AG09319 (cell line): ENCODE measurements around the gene KDM7A.
"Not testable (repeated sequence)": the region's sequence is repeated elsewhere in the genome, so short reads cannot be mapped to it uniquely, and the experiment has no call there.

Experiments used
- DNase-seq: peaks from one replicate; pipeline ENCODE4 v3.0.0-alpha.2; 2010; ENCODE audit warnings: low read depth; ENCODE audit errors: extremely low read depth
- TF ChIP-seq, protein P1 (sequence below): IDR thresholded peaks from 2 replicates; pipeline ENCODE4 v1.5.1; 2011; ENCODE audit warnings: low read depth, mild to moderate bottlenecking, inconsistent platforms, low read length, moderate library complexity

KDM7A gene

DNA sequence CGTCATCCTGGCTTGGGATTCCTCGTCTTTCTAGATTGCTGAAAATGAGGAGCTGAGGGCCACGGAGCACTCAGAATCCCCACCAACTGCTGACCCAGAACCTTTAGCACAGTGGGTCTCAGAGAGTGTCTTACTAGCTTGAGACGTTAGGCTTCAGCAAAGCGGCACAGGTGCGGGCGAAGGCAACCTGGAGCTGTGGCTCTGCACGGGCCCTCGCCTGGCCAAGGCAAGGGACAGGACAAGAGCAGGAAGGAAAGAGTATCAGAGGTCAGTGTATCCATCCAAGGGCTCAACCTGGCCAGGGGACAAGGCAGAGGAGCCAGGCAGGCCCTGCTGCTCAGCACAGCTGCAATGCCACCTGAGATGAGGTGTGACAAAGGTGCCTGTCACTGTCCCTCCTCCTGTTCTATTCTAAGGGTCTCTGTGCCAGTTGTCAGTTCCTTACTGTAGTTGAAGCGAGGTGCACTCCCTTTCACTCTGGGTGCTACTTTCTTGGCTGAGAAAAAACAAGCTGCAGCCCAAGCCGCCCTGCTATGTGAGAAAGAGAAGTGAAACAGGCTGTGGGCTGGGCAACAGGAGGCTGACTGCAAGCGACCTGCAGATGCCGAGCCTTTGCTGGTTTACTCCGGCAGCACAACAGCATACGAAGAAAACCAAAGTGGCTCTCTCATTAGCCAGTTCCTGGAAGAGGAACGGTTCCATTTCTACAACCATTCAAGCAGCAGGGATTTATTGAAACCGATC, 33.3 kb upstream of the KDM7A start:
- TF ChIP-seq, protein P1, sequence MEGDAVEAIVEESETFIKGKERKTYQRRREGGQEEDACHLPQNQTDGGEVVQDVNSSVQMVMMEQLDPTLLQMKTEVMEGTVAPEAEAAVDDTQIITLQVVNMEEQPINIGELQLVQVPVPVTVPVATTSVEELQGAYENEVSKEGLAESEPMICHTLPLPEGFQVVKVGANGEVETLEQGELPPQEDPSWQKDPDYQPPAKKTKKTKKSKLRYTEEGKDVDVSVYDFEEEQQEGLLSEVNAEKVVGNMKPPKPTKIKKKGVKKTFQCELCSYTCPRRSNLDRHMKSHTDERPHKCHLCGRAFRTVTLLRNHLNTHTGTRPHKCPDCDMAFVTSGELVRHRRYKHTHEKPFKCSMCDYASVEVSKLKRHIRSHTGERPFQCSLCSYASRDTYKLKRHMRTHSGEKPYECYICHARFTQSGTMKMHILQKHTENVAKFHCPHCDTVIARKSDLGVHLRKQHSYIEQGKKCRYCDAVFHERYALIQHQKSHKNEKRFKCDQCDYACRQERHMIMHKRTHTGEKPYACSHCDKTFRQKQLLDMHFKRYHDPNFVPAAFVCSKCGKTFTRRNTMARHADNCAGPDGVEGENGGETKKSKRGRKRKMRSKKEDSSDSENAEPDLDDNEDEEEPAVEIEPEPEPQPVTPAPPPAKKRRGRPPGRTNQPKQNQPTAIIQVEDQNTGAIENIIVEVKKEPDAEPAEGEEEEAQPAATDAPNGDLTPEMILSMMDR: no peak

DNA sequence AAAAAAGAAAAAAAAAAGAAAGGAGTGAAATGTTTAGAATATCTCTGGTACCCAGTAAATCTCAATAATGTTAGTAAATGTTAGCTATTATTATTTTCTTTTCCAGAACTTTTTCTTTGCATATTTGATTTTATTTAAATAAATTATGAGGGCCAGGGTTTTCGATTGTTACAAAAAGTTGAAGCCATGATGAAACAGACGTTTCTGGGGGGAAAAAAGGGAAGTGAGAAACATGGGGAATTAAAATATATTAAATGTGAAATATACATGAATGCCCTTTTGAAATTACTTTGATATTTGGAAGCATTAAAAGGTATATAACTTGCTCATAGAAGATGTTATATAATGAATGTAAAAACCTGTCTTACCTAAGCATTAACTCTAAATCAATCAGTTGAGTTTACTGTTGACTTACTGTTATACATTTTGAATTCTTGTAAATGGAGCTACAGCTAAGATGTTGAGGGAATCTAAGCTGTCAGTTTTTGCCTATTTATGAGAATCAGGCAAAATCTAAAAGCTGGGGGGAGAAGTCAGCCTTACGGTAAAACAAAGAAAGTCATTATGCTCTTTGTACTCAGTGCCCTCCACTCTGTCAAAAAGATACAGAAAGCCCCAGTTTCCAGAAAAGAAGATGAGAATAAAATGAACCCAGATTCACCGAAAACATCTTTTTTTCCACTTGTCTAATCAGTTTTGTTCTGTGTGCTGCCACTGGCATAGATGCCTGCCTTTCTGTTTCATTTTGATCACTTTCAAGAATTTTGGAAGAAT, 30.0 kb upstream of the KDM7A start:
- DNase-seq: no peak
- TF ChIP-seq, protein P1: no peak

More for the DNA sequence above, 33.3 kb upstream of the KDM7A start:
- no peak for DNase-seq

DNA sequence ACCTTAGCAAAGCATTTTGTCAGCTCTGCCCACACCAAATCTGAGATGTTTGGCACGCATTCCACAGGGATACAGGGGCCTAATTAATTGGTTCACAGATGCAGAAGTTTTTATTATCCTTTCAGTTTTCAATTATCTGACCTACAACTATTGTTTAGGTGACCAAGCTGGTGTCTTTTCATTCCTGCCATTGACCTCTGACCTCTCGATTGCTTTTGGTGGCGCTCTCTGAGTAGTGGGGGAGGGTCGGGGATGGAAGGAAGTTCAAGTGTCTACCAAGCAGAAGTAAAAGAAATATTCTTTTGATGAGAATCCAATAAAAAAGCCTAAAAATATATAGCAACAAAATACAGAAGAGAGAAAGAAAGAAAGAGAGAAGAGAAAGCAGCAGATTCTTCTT, 28.8 kb upstream of the KDM7A start:
- TF ChIP-seq, protein P1: no peak
- no peak for DNase-seq

DNA sequence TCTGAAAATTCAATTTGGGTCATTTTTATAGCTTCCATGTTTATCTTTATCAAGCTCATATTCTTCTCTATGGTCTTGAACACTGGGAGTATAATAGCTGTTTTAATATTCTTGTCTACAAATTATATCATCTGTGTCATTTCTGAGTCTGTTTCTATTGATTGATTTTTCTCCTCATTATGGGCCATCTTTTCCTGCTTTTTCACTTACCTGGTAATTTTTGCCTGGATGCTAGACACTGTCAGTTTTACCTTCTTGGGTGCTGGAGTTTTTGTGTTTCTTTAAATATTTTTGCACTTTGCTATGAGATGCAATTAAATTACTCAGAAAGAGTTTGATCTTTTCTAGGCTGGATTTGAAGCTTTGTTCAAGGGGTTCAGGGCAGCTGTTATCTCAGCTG, 26.8 kb upstream of the KDM7A start:
- no peak for DNase-seq
- TF ChIP-seq, protein P1: no peak

DNA sequence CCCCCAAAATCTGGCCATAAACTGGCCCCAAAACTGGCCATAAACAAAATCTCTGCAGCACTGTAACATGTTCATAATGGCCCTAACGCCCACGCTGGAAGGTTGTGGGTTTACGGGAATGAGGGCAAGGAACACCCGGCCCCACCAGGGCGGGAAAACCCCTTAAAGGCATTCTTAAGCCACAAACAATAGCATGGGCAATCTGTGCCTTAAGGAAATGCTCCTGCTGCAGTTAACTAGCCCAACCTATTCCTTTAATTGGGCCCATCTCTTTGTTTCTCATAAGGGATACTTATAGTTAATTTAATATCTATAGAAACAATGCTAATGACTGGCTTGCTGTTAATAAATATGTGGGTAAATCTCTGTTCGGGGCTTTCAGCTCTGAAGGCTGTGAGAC, 26.2 kb upstream of the KDM7A start:
- DNase-seq: not testable (repeated sequence)

DNA sequence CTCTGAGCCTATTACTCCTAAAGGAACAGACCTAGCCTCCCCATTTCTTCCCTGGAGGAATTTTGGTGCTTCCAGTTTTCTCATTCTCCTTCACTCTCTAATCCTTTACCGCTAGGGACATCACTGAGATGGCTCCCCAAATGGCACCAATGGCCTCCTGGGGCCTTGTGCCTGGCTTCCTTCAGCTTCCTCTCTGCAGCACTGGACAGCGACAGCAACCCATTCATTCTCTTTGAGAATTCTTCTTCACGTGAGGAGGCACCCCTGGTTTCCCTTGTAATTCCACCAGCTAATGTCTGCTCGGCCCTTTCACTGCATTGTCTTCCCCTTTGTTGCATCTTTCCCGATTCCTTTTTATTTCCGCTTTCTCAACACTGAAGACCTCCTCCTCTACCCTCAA, 24.6 kb upstream of the KDM7A start:
- DNase-seq: no peak
- TF ChIP-seq, protein P1: no peak

DNA sequence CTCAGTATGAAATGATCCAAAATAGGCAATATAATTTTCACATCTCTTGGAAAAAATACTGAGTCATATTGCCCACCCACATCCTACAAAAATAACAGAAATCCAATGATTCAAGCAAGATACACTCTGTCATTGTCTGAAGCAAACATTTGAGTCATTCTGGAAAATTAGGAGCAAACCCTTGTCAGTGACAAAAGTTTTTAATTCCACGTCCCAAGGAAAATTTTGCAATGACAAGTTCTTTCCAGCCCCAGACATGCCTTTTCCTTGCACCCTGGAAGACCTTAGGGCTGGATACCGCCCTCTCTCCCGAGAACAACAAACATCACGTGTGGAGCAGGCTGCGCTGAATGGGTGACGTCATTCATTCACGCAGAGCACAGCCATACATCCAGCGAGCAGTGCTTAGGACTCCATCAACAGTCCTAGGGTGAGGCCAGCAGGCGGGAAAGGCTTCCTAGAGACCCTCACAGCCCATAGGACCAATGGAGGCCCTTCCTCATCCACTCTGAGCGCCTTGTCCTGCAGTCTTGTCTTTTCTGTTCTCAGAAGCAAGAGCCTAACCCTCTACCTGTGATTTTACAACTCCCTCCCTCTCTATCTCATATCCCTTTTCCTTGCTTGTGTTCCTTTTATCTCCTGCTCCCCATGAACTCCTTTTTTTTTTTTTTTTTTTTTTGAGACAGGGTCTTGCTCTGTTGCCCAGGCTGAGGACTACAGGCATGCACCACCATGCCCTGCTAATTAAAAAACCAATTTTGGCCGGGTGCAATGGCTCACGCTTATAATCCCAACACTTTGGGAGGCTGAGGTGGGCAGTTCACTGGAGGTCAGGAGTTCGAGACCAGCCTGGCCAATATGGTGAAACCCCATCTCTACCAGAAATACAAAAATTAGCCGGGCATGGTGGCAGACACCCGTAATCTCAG, 23.5 kb upstream of the KDM7A start:
- TF ChIP-seq, protein P1: no peak
- no peak for DNase-seq
